ENCODE data around the gene CBX4.

Gene CBX4

GRCh38 chr17:79840269-79840988, 1.2 kb upstream of the CBX4 start:
- peak overlapping the region; percentile 55 for H3K4me3 ChIP-seq (ENCODE audit: low read depth, low read length)
- CTCF ChIA-PET = interaction anchor here (0.7 to 3.7 kb wide), 29 partner anchors 10 to 261 kb away, joined by 3 to 39 read pairs (median 4); partner anchors contain the start of genes CBX8 and GAA

GRCh38 chr17:79838522-79839274, 542 bp downstream of the CBX4 start:
- peak overlapping the region; percentile 74 for H3K4me3 ChIP-seq (ENCODE audit: low read depth, low read length)
- ChIA-PET CTCF (interaction anchor here (0.8 to 3.7 kb wide), 10 partner anchors 10 to 148 kb away, joined by 3 to 39 read pairs (median 4); no protein-coding TSS in a partner anchor), POLR2A (interaction anchor here (0.6 to 2.2 kb wide), 18 partner anchors 8 to 170 kb away, joined by 3 to 17 read pairs (median 4); partner anchors contain the start of gene CBX8)
- DNase-seq (ENCODE audit: low read depth, low spot score) = no peak
- TF ChIP-seq CTCF (IDR thresholded peaks at IDR 0.05; ENCODE audit: insufficient read depth, low read length, missing control alignments) = no peak

More at GRCh38 chr17:79840269-79840988, 1.2 kb upstream of the CBX4 start:
- no peak for DNase-seq (ENCODE audit: low read depth, low spot score)
- TF ChIP-seq CTCF (IDR thresholded peaks at IDR 0.05; ENCODE audit: insufficient read depth, low read length, missing control alignments) = peak; percentile 22
- POLR2A ChIA-PET = interaction anchor here (1.3 to 2.2 kb wide), 2 partner anchors 10 to 75 kb away, joined by 6 to 17 read pairs; no protein-coding TSS in a partner anchor

GRCh38 chr17:79837888-79838521, 1.2 kb downstream of the CBX4 start:
- CTCF ChIA-PET = interaction anchor here (1.3 to 2.6 kb wide), 3 partner anchors 9 to 156 kb away, joined by 3 to 19 read pairs (median 5); no protein-coding TSS in a partner anchor
- TF ChIP-seq CTCF (IDR thresholded peaks at IDR 0.05; ENCODE audit: insufficient read depth, low read length, missing control alignments) = no peak
- peak overlapping the region; percentile 74 for H3K4me3 ChIP-seq (ENCODE audit: low read depth, low read length)
- no peak for DNase-seq (ENCODE audit: low read depth, low spot score)
- POLR2A ChIA-PET = interaction anchor here (0.6 to 2.0 kb wide), 9 partner anchors 10 to 170 kb away, joined by 3 to 10 read pairs (median 4); partner anchors contain the start of gene CBX8

GRCh38 chr17:79836972-79837887, 2.0 kb downstream of the CBX4 start:
- ChIA-PET POLR2A (interaction anchor here (0.6 to 1.2 kb wide), 4 partner anchors 9 to 44 kb away, joined by 3 to 4 read pairs (median 4); no protein-coding TSS in a partner anchor), CTCF (interaction anchor here (0.7 to 2.4 kb wide), 7 partner anchors 8 to 157 kb away, joined by 3 to 13 read pairs (median 5); no protein-coding TSS in a partner anchor)
- no peak for TF ChIP-seq CTCF (IDR thresholded peaks at IDR 0.05; ENCODE audit: insufficient read depth, low read length, missing control alignments)
- DNase-seq (ENCODE audit: low read depth, low spot score) = no peak
- H3K4me3 ChIP-seq (ENCODE audit: low read depth, low read length) = peak overlapping the region; percentile 74

- peak overlapping the region; percentile 74 for H3K4me3 ChIP-seq (ENCODE audit: low read depth, low read length)
- TF ChIP-seq CTCF (IDR thresholded peaks at IDR 0.05; ENCODE audit: insufficient read depth, low read length, missing control alignments) = no peak
- DNase-seq (ENCODE audit: low read depth, low spot score) = no peak
- ChIA-PET POLR2A (no interaction called here), CTCF (interaction anchor here (0.7 to 2.4 kb wide), 7 partner anchors 9 to 157 kb away, joined by 3 to 13 read pairs (median 5); no protein-coding TSS in a partner anchor)
These were observed 2.7 kb downstream of the CBX4 start for GRCh38 chr17:79836510-79836971.

Data from AG04449 (cell line).